K562 (cell line): ENCODE data around the gene LY6G6D. TPM values are rescaled to one million over a fixed set of nuclear protein-coding genes. Genes with fewer than 3 reads are reported as not detected.

Experiments used
- NCOA6 ChIP-seq: fragments of 450-650 bp; IDR thresholded peaks from 2 replicates; pipeline ENCODE4 v1.6.1; 2017; ENCODE audit warnings: mild to moderate bottlenecking
- NRF1 ChIP-seq, 2 experiments: fragments of 450-650 bp; IDR thresholded peaks in 1 of 2; conservative IDR thresholded peaks in 1 of 2; 2 replicates each; pipeline ENCODE4 v1.6.1; 2014; ENCODE audit warnings: mild to moderate bottlenecking in 2 of 2
- POLR2H ChIP-seq: IDR thresholded peaks from 2 replicates; pipeline ENCODE4 v1.6.1; 2016; ENCODE audit warnings: missing genetic modification characterization, low read depth, mild to moderate bottlenecking, control low read depth, missing compliant biosample characterization, moderate library complexity
- RAD51 ChIP-seq: fragments of 450-650 bp; IDR thresholded peaks from 2 replicates; pipeline ENCODE4 v1.7.1; 2016; ENCODE audit warnings: low read depth, mild to moderate bottlenecking, borderline replicate concordance
- RBM25 ChIP-seq: fragments of 200-400 bp; formaldehyde crosslinking; IDR thresholded peaks from 2 replicates; pipeline ENCODE4 v1.6.1; 2018; ENCODE audit warnings: low read length, low read depth, moderate library complexity; ENCODE audit not compliant: severe bottlenecking
- RNF2 ChIP-seq: sonication (generic); IDR thresholded peaks from 2 replicates; pipeline ENCODE4 v1.6.1; 2016
- polyA plus RNA-seq, 8 experiments: library from polyadenylated mRNA; depleted of rRNA in 4 of 8; stranded (reverse) in 5 of 8; unstranded in 3 of 8; fragments of >200 nt; fragmentation: Nextera tagmentation in 2 of 8; fragmentation: Illumina TruSeq in 1 of 8; extraction: Ambion mirVana in 2 of 8; extraction: Trizol in 1 of 8; gene quantifications; 2 replicates each; pipeline versions ENCODE4 v1.2.1 to v1.2.3, GENCODE V29; 2011 to 2014; ENCODE audit warnings: inconsistent platforms in 1 of 8, missing spikeins in 1 of 8
- total RNA-seq, 7 experiments: library from RNA; depleted of rRNA in 6 of 7; stranded (reverse); fragments of >200 nt in 6 of 7; fragmentation: Illumina TruSeq in 2 of 7; extraction: Trizol in 2 of 7; gene quantifications; 2 replicates each; pipeline versions ENCODE4 v1.2.1 to v1.2.3, GENCODE V29; 2011 to 2021; ENCODE audit warnings: low replicate concordance in 1 of 7
- TF ChIP-seq, protein P1 (sequence below): fragments of 250-450 bp; sonication (Bioruptor Pico); IDR thresholded peaks from 2 replicates; pipeline ENCODE4 v1.4.0; 2020; ENCODE audit warnings: mild to moderate bottlenecking, moderate library complexity
- TF ChIP-seq, protein P2 (sequence below), 2 experiments: fragments of 450-650 bp in 1 of 2; sonication (generic) in 1 of 2; formaldehyde crosslinking in 1 of 2; IDR thresholded peaks in 1 of 2; conservative IDR thresholded peaks in 1 of 2; 2 replicates each; pipeline versions ENCODE4 v1.6.1 to v1.8.1; 2016 to 2023; ENCODE audit warnings: mild to moderate bottlenecking in 2 of 2, moderate library complexity in 2 of 2, inconsistent platforms in 1 of 2, missing genetic modification reagents in 1 of 2
- TF ChIP-seq, protein P3 (sequence below): fragments of 200-600 bp; sonication (generic); IDR thresholded peaks from one replicate; pipeline ENCODE4 v1.6.1; 2012; ENCODE audit warnings: mild to moderate bottlenecking, low read depth, low read length, inconsistent platforms

LY6G6D gene
- total and polyA plus RNA-seq, 9 of the 15 experiments (the other 6 are each of a cell fraction or from before 2014, with no cell fraction given): 0.30 to 0.38 TPM; not detected in 7

DNA sequence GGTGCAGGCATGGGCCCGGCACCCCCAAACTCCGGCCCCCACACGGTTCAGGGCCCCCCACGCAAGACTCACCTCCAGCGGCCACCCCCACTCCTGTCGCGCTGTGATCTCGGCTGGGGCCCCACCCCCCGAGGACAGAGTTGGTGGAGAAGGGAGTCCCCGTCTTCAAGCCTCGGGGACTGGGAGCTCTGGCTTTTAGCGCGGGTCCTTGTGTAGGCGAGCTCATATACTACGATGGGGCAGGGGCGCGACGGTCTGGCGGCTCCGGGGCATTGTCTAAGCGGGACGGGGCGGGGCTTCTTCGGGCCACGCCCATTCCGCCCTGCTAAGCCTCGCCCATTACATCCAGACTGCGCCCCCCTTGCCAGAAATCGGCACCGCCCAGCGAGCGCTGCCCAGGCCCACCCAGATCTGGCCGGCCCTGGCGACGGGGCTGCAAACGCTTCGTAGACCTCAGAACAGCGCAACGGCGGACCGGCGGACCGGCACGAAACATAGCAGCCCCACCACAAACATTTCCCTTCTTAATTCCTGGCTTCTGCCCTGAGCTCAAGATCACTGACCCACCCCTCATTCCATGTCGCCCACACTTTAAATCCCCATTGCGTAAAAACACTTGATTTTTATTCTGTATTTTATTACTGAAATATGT, 15.0 kb downstream of the LY6G6D start (continued):
- TF ChIP-seq RBM25: no peak
- no peak for TF ChIP-seq RNF2
- TF ChIP-seq, protein P1, sequence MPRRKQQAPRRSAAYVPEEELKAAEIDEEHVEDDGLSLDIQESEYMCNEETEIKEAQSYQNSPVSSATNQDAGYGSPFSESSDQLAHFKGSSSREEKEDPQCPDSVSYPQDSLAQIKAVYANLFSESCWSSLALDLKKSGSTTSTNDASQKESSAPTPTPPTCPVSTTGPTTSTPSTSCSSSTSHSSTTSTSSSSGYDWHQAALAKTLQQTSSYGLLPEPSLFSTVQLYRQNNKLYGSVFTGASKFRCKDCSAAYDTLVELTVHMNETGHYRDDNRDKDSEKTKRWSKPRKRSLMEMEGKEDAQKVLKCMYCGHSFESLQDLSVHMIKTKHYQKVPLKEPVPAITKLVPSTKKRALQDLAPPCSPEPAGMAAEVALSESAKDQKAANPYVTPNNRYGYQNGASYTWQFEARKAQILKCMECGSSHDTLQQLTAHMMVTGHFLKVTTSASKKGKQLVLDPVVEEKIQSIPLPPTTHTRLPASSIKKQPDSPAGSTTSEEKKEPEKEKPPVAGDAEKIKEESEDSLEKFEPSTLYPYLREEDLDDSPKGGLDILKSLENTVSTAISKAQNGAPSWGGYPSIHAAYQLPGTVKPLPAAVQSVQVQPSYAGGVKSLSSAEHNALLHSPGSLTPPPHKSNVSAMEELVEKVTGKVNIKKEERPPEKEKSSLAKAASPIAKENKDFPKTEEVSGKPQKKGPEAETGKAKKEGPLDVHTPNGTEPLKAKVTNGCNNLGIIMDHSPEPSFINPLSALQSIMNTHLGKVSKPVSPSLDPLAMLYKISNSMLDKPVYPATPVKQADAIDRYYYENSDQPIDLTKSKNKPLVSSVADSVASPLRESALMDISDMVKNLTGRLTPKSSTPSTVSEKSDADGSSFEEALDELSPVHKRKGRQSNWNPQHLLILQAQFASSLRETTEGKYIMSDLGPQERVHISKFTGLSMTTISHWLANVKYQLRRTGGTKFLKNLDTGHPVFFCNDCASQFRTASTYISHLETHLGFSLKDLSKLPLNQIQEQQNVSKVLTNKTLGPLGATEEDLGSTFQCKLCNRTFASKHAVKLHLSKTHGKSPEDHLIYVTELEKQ (CRISPR knock-in tag): peak; percentile 20; the same call in 1 of the 2 replicates
- TF ChIP-seq RAD51: no peak
- TF ChIP-seq, protein P2, sequence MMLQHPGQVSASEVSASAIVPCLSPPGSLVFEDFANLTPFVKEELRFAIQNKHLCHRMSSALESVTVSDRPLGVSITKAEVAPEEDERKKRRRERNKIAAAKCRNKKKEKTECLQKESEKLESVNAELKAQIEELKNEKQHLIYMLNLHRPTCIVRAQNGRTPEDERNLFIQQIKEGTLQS (IDR thresholded peaks at IDR 0.05): no peak
- TF ChIP-seq, protein P2 (CRISPR knock-in tag; conservative IDR thresholded peaks at IDR 0.05): peak; percentile 52; the same call in 1 of the 2 replicates
- TF ChIP-seq, protein P3, sequence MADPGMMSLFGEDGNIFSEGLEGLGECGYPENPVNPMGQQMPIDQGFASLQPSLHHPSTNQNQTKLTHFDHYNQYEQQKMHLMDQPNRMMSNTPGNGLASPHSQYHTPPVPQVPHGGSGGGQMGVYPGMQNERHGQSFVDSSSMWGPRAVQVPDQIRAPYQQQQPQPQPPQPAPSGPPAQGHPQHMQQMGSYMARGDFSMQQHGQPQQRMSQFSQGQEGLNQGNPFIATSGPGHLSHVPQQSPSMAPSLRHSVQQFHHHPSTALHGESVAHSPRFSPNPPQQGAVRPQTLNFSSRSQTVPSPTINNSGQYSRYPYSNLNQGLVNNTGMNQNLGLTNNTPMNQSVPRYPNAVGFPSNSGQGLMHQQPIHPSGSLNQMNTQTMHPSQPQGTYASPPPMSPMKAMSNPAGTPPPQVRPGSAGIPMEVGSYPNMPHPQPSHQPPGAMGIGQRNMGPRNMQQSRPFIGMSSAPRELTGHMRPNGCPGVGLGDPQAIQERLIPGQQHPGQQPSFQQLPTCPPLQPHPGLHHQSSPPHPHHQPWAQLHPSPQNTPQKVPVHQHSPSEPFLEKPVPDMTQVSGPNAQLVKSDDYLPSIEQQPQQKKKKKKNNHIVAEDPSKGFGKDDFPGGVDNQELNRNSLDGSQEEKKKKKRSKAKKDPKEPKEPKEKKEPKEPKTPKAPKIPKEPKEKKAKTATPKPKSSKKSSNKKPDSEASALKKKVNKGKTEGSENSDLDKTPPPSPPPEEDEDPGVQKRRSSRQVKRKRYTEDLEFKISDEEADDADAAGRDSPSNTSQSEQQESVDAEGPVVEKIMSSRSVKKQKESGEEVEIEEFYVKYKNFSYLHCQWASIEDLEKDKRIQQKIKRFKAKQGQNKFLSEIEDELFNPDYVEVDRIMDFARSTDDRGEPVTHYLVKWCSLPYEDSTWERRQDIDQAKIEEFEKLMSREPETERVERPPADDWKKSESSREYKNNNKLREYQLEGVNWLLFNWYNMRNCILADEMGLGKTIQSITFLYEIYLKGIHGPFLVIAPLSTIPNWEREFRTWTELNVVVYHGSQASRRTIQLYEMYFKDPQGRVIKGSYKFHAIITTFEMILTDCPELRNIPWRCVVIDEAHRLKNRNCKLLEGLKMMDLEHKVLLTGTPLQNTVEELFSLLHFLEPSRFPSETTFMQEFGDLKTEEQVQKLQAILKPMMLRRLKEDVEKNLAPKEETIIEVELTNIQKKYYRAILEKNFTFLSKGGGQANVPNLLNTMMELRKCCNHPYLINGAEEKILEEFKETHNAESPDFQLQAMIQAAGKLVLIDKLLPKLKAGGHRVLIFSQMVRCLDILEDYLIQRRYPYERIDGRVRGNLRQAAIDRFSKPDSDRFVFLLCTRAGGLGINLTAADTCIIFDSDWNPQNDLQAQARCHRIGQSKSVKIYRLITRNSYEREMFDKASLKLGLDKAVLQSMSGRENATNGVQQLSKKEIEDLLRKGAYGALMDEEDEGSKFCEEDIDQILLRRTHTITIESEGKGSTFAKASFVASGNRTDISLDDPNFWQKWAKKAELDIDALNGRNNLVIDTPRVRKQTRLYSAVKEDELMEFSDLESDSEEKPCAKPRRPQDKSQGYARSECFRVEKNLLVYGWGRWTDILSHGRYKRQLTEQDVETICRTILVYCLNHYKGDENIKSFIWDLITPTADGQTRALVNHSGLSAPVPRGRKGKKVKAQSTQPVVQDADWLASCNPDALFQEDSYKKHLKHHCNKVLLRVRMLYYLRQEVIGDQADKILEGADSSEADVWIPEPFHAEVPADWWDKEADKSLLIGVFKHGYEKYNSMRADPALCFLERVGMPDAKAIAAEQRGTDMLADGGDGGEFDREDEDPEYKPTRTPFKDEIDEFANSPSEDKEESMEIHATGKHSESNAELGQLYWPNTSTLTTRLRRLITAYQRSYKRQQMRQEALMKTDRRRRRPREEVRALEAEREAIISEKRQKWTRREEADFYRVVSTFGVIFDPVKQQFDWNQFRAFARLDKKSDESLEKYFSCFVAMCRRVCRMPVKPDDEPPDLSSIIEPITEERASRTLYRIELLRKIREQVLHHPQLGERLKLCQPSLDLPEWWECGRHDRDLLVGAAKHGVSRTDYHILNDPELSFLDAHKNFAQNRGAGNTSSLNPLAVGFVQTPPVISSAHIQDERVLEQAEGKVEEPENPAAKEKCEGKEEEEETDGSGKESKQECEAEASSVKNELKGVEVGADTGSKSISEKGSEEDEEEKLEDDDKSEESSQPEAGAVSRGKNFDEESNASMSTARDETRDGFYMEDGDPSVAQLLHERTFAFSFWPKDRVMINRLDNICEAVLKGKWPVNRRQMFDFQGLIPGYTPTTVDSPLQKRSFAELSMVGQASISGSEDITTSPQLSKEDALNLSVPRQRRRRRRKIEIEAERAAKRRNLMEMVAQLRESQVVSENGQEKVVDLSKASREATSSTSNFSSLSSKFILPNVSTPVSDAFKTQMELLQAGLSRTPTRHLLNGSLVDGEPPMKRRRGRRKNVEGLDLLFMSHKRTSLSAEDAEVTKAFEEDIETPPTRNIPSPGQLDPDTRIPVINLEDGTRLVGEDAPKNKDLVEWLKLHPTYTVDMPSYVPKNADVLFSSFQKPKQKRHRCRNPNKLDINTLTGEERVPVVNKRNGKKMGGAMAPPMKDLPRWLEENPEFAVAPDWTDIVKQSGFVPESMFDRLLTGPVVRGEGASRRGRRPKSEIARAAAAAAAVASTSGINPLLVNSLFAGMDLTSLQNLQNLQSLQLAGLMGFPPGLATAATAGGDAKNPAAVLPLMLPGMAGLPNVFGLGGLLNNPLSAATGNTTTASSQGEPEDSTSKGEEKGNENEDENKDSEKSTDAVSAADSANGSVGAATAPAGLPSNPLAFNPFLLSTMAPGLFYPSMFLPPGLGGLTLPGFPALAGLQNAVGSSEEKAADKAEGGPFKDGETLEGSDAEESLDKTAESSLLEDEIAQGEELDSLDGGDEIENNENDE: peak; percentile 27
- no peak for TF ChIP-seq POLR2H (tag)
- no peak for TF ChIP-seq NCOA6
- TF ChIP-seq NRF1 (conservative IDR thresholded peaks at IDR 0.05 in 1 of 2, IDR thresholded peaks at IDR 0.05 in 1 of 2): peak; percentile 81 to 85
